Right lobe of liver (tissue), 4 donors: Measurements from ENCODE around the gene OLA1.

Source experiments
- CTCF ChIP-seq, 4 donors: fragments of 200-600 bp in 3 of 4; fragments of 450-650 bp in 1 of 4; IDR thresholded peaks; one replicate each; pipeline versions ENCODE4 v1.5.1 to v1.8.0; 2016 to 2022; ENCODE audit warnings: antibody characterized with exemption in 4 of 4, mild to moderate bottlenecking in 2 of 4
- POLR2A ChIP-seq: fragments of 450-650 bp; IDR thresholded peaks from one replicate; pipeline ENCODE4 v1.6.1; 2017; ENCODE audit warnings: antibody characterized with exemption, mild to moderate bottlenecking
- donor health status: DM: no; HTN: no; CAD: no.
- donor health status: DM: no; HTN: no; CAD: no.
- donor health status: DM: no; HTN: yes; CAD: no.

- no peak for TF ChIP-seq POLR2A
- TF ChIP-seq CTCF (IDR thresholded peaks at IDR 0.05): no peak
Observed at GRCh38 chr2:174181368-174181767, 67.0 kb downstream of the OLA1 start.
